Ishikawa (cell line): ENCODE measurements around the gene SPACA6.

Experiments
- CEBPB ChIP-seq: IDR thresholded peaks from 2 replicates; pipeline ENCODE4 v1.6.1; 2012
- EP300 ChIP-seq: IDR thresholded peaks from 2 replicates; pipeline ENCODE4 v1.6.1; 2012; ENCODE audit warnings: borderline replicate concordance
- FOXM1 ChIP-seq: IDR thresholded peaks from 2 replicates; pipeline ENCODE4 v1.6.1; 2012; ENCODE audit warnings: low read depth, borderline replicate concordance
- MAX ChIP-seq: IDR thresholded peaks from 2 replicates; pipeline ENCODE4 v1.6.1; 2012
- RAD21 ChIP-seq: IDR thresholded peaks from 2 replicates; pipeline ENCODE4 v1.6.1; 2012; ENCODE audit warnings: low read depth
- REST ChIP-seq: IDR thresholded peaks from 2 replicates; pipeline ENCODE4 v1.6.1; 2012; ENCODE audit warnings: low read depth, mild to moderate bottlenecking
- TAF1 ChIP-seq: IDR thresholded peaks from 2 replicates; pipeline ENCODE4 v1.6.1; 2012; ENCODE audit warnings: low read depth, mild to moderate bottlenecking
- TCF12 ChIP-seq: IDR thresholded peaks from 2 replicates; pipeline ENCODE4 v1.6.1; 2012; ENCODE audit warnings: low read depth
- USF1 ChIP-seq: IDR thresholded peaks from 2 replicates; pipeline ENCODE4 v1.6.1; 2012
- YY1 ChIP-seq: IDR thresholded peaks from 2 replicates; pipeline ENCODE4 v1.6.1; 2012; ENCODE audit warnings: low read depth
- ZBTB7A ChIP-seq: IDR thresholded peaks from 2 replicates; pipeline ENCODE4 v1.6.1; 2012; ENCODE audit warnings: low read depth

DNA sequence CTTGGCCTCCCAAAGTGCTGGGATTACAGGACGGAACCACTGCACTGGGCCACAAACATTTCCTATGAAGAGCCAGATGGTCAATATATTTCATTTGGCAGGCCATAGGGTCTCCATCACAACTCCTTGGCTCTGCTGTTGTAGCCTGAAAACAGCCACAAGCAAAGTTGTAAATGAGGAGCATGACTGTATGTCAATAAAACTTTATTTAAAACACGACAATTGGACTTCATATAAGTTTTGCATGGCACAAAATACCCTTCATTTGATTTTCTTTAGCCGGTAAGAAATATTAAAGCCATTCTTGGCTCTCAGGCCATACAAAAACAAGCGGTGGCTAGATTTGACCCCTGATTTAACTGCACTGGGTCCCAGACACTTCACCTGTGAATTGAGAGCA, 61.6 kb downstream of the SPACA6 start:
- TF ChIP-seq EP300 (no peak), MAX (no peak), TAF1 (no peak), USF1 (no peak), FOXM1 (no peak), RAD21 (no peak), YY1 (no peak), TCF12 (no peak), REST (no peak), CEBPB (no peak), ZBTB7A (no peak)
